Endothelial cell of umbilical vein (primary cell): ENCODE results near the gene PPP1R9A. TPM values are rescaled to one million over a fixed set of nuclear protein-coding genes. Genes with fewer than 3 reads are reported as not detected.

Source experiments
- BruUV-seq: library from RNA; stranded (reverse); fragments of 400-500 nt; replicated peaks from 2 replicates; lab custom pipeline; 2021; lab: Mats Ljungman, UMichigan
- CTCF ChIA-PET: fragments of 300-600, 350-600 bp; sonication (Branson Sonifier 250); formaldehyde crosslinking; loops from one replicate; lab custom pipeline; 2021; ENCODE audit warnings: antibody characterized with exemption, inconsistent platforms; lab: Charles Lee
- POLR2A ChIA-PET: fragments of 300-600, 350-600 bp; sonication (Branson Sonifier 250); formaldehyde crosslinking; loops from one replicate; lab custom pipeline; 2021; ENCODE audit warnings: antibody characterized with exemption, inconsistent platforms; lab: Charles Lee
- DNase-seq: peaks from one replicate; pipeline ENCODE4 v3.0.0-alpha.2; 2011; ENCODE audit warnings: low read depth, low spot score
- FAIRE-seq: peaks from 2 replicates; lab custom pipeline; 2011; peaks lifted over from hg19 to GRCh38; lab: Jason Lieb, UNC
- H2AFZ ChIP-seq: 2 replicates; pipeline ENCODE4 v1.6.0; 2012; ENCODE audit warnings: low read depth, low read length, control low read depth, inconsistent platforms
- H3K27ac ChIP-seq: 2 replicates; pipeline ENCODE4 v1.5.1; 2011; ENCODE audit warnings: low read depth, mild to moderate bottlenecking, control low read depth, low read length, moderate library complexity; ENCODE audit not compliant: insufficient read depth
- H3K27me3 ChIP-seq, 2 experiments: 2 replicates each; pipeline versions ENCODE4 v1.6.0 to v1.6.1; 2011; ENCODE audit warnings: low read length in 2 of 2, mixed read lengths in 1 of 2; ENCODE audit not compliant: control insufficient read depth in 2 of 2, insufficient read depth in 2 of 2
- H3K36me3 ChIP-seq, 2 experiments: 2 replicates in 1 of 2; 3 replicates in 1 of 2; pipeline ENCODE4 v1.5.1; 2011; ENCODE audit warnings: low read length in 2 of 2, mild to moderate bottlenecking in 1 of 2, moderate library complexity in 1 of 2; ENCODE audit not compliant: control insufficient read depth in 2 of 2, insufficient read depth in 2 of 2; ENCODE audit errors: extremely low read depth in 1 of 2
- H3K4me1 ChIP-seq: 3 replicates; pipeline ENCODE4 v1.5.1; 2011; ENCODE audit warnings: mild to moderate bottlenecking, low read length; ENCODE audit not compliant: control insufficient read depth, insufficient read depth; ENCODE audit errors: extremely low read depth
- H3K4me2 ChIP-seq: 2 replicates; pipeline ENCODE4 v1.6.1; 2011; ENCODE audit warnings: low read length, control low read depth, mixed read lengths; ENCODE audit not compliant: insufficient read depth
- H3K4me3 ChIP-seq, 3 experiments: fragments of 200-600 bp in 1 of 3; sonication (generic), shearing (Covaris generic) in 1 of 3; replicated peaks in 1 of 3; 2 replicates each; pipeline ENCODE4 v1.5.1; 2011 to 2016; ENCODE audit warnings: control low read depth in 3 of 3, low read length in 3 of 3, mild to moderate bottlenecking in 2 of 3, inconsistent platforms in 1 of 3, low read depth in 1 of 3, moderate library complexity in 1 of 3; ENCODE audit not compliant: insufficient read depth in 1 of 3
- H3K79me2 ChIP-seq: 2 replicates; pipeline ENCODE4 v1.6.0; 2012; ENCODE audit warnings: low read length, inconsistent platforms; ENCODE audit not compliant: control insufficient read depth, insufficient read depth
- H3K9ac ChIP-seq: replicated peaks from 2 replicates; pipeline ENCODE3; 2011; ENCODE audit warnings: low read length, control low read depth; ENCODE audit not compliant: insufficient read depth; ENCODE audit errors: extremely low read depth
- H3K9me1 ChIP-seq: replicated peaks from 3 replicates; pipeline ENCODE4 v1.6.0; 2011; ENCODE audit warnings: mild to moderate bottlenecking, low read length; ENCODE audit not compliant: control insufficient read depth, insufficient read depth; ENCODE audit errors: extremely low read depth
- H3K9me3 ChIP-seq: replicated peaks from 2 replicates; pipeline ENCODE4 v1.5.1; 2012; ENCODE audit warnings: low read length, inconsistent platforms; ENCODE audit not compliant: control insufficient read depth, insufficient read depth
- H4K20me1 ChIP-seq: replicated peaks from 2 replicates; pipeline ENCODE3; 2011; ENCODE audit warnings: mild to moderate bottlenecking, low read length; ENCODE audit not compliant: control insufficient read depth, insufficient read depth; ENCODE audit errors: extremely low read depth
- EZH2 ChIP-seq: IDR thresholded peaks from 2 replicates; pipeline ENCODE4 v1.6.1; 2012; ENCODE audit warnings: borderline replicate concordance, low read depth, mild to moderate bottlenecking, moderate library complexity, low read length, inconsistent platforms; ENCODE audit not compliant: severe bottlenecking
- FOS ChIP-seq: IDR thresholded peaks from 2 replicates; pipeline ENCODE4 v1.6.1; 2011; ENCODE audit warnings: mild to moderate bottlenecking, low read length, moderate library complexity, borderline replicate concordance; ENCODE audit not compliant: insufficient read depth
- GATA2 ChIP-seq: IDR thresholded peaks from 2 replicates; pipeline ENCODE4 v1.7.0; 2011; ENCODE audit warnings: low read depth, mild to moderate bottlenecking, moderate library complexity, mixed read lengths, low read length; ENCODE audit not compliant: insufficient read length, insufficient read depth
- JUN ChIP-seq: IDR thresholded peaks from 2 replicates; pipeline ENCODE4 v1.6.1; 2011; ENCODE audit warnings: borderline replicate concordance, low read depth; ENCODE audit not compliant: insufficient read length, insufficient read depth
- MYC ChIP-seq: IDR thresholded peaks from one replicate; pipeline ENCODE4 v1.6.1; 2011; ENCODE audit warnings: mild to moderate bottlenecking, low read depth, low read length
- POLR2A ChIP-seq: IDR thresholded peaks from 2 replicates; pipeline ENCODE4 v1.6.1; 2012; ENCODE audit warnings: low read depth, mild to moderate bottlenecking, control low read depth, low read length
- POLR2AphosphoS5 ChIP-seq: IDR thresholded peaks from 2 replicates; pipeline ENCODE4 v1.6.1; 2012; ENCODE audit warnings: low read depth, mild to moderate bottlenecking, control low read depth, low read length, moderate library complexity; ENCODE audit not compliant: insufficient read depth
- dilution Hi-C: fragments of 300-500 bp; cut with MboI; formaldehyde crosslinking; loops from one replicate; pipeline ENCODE4 v1.15.0; 2019; ENCODE audit warnings: low sequenced_read_pairs; ENCODE audit not compliant: extremely low pct_ligation_motif_present
- intact Hi-C: fragments of 100-400 bp; cut with micrococcal nuclease; formaldehyde crosslinking; loops from one replicate; pipeline ENCODE4 v1.10.0; 2022
- polyA plus RNA-seq, 4 experiments: library from polyadenylated mRNA; depleted of rRNA in 3 of 4; stranded (reverse) in 3 of 4; unstranded in 1 of 4; fragments of >200 nt; gene quantifications; 2 replicates each; pipeline versions ENCODE4 v1.2.1 to v1.2.3, GENCODE V29; 2011 to 2012; ENCODE audit warnings: missing spikeins in 1 of 4
- total RNA-seq: library from RNA; stranded (reverse); gene quantifications from 2 replicates; pipeline ENCODE4 v1.2.3, GENCODE V29; 2021
- TF ChIP-seq, protein P1 (sequence below): IDR thresholded peaks from 2 replicates; pipeline ENCODE4 v1.6.1; 2011; ENCODE audit not compliant: insufficient read depth, insufficient read length
- TF ChIP-seq, protein P2 (sequence below), 2 donors: IDR thresholded peaks; 1 replicate in 1 of 2; 2 replicates in 1 of 2; pipeline ENCODE4 v1.5.1; 2011; ENCODE audit warnings: low read length in 2 of 2, mild to moderate bottlenecking in 2 of 2, moderate library complexity in 2 of 2, control low read depth in 1 of 2, inconsistent platforms in 1 of 2, low read depth in 1 of 2; ENCODE audit not compliant: insufficient read depth in 1 of 2; ENCODE audit errors: extremely low read depth in 1 of 2

PPP1R9A gene
- total and polyA plus RNA-seq, 2 donors (not counting 3 experiments of a cell fraction or from before 2014, with no cell fraction given) = 0.50 to 3.0 TPM

DNA sequence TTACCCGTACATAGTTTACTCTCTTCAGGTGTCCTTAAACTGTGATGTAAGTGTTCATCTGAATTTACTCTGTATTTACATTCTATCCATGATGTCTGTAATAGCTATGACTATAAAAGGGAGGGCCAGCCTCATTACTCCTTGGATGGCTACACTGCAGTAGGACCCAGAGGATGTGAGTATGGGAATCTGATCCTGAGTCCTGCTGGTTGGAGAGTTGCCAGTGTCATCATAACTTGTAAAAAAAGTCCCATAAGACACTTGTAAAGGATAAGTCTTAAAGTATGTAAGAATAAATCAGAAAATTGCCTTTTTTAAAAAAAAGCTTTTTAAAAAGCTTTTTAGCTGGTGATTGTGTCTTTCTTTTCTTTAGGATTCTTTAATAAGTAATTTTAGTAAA lies 95.4 kb downstream of the PPP1R9A start:
- no peaks in the 10 kb centered on the region for H4K20me1 ChIP-seq
- H3K79me2 ChIP-seq = no peaks in the 10 kb centered on the region
- H3K4me1 ChIP-seq = peaks cover 11% of the 10 kb centered on the region
- H3K9me1 ChIP-seq = no peaks in the 10 kb centered on the region
- POLR2A ChIA-PET = no interaction called here
- no peak for TF ChIP-seq POLR2A
- CTCF ChIA-PET = interaction anchor here (0.7 to 1.9 kb wide), 2 partner anchors 9 to 13 kb away, joined by 3 to 5 read pairs; no protein-coding TSS in a partner anchor
- no peak overlapping the region for H3K4me2 ChIP-seq
- BruUV-seq = no TSS peak
- H3K4me3 ChIP-seq = no peak overlapping the region
- no peaks in the 10 kb centered on the region for H3K27me3 ChIP-seq
- H3K36me3 ChIP-seq = no peaks in the 10 kb centered on the region
- no peak overlapping the region for H3K9ac ChIP-seq
- intact Hi-C loops (no loop called here), dilution Hi-C loops (no loop called here)
- H2AFZ ChIP-seq = no peak overlapping the region
- peak; percentile 71 for DNase-seq
- FAIRE-seq = peak; percentile 48
- no peaks in the 10 kb centered on the region for H3K9me3 ChIP-seq
- H3K27ac ChIP-seq = no peak overlapping the region

DNA sequence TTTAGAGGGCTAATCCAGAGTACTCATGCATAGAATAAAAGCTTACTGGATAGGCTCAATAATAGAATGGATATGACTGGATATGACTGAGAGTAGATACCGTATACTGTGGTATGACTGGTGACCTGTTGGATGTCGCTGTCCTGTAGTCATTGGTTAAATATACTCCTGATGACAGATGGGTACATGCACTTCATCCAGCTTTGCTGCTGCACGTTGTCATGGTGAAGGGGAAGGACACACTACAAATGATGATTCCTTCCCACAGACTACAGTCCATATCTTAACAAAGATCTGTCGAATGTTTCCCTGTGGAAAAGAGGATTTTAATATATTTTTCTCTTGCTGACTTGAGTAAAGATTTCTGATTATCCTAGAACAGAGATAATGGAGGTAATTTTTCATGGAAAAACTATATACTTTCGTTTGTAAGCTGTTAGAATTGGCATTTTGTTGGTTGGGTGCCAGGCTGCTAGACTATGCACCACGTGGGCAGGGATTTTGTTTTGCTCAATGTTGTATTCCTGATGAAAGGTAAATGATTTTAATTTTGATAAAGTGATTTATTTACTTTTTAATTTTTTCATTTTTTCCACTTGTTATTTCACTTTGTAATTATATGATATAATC lies 97.3 kb downstream of the PPP1R9A start:
- dilution Hi-C loops (no loop called here), intact Hi-C loops (no loop called here)
- DNase-seq (no peak), FAIRE-seq (no peak)
- H3K79me2 ChIP-seq = no peaks in the 10 kb centered on the region
- peaks cover 11% of the 10 kb centered on the region for H3K4me1 ChIP-seq
- no peak overlapping the region for H3K27ac ChIP-seq
- H3K4me2 ChIP-seq = no peak overlapping the region
- H2AFZ ChIP-seq = no peak overlapping the region
- H3K36me3 ChIP-seq = no peaks in the 10 kb centered on the region
- ChIA-PET POLR2A (no interaction called here), CTCF (no interaction called here)
- no peaks in the 10 kb centered on the region for H3K9me3 ChIP-seq
- H4K20me1 ChIP-seq = no peaks in the 10 kb centered on the region
- no peak overlapping the region for H3K4me3 ChIP-seq
- no peak for TF ChIP-seq JUN
- no peak for TF ChIP-seq EZH2
- TF ChIP-seq, protein P1, sequence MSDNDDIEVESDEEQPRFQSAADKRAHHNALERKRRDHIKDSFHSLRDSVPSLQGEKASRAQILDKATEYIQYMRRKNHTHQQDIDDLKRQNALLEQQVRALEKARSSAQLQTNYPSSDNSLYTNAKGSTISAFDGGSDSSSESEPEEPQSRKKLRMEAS = no peak
- TF ChIP-seq MYC = no peak
- no peak for TF ChIP-seq POLR2A
- no peak for TF ChIP-seq GATA2
- TF ChIP-seq, protein P2, sequence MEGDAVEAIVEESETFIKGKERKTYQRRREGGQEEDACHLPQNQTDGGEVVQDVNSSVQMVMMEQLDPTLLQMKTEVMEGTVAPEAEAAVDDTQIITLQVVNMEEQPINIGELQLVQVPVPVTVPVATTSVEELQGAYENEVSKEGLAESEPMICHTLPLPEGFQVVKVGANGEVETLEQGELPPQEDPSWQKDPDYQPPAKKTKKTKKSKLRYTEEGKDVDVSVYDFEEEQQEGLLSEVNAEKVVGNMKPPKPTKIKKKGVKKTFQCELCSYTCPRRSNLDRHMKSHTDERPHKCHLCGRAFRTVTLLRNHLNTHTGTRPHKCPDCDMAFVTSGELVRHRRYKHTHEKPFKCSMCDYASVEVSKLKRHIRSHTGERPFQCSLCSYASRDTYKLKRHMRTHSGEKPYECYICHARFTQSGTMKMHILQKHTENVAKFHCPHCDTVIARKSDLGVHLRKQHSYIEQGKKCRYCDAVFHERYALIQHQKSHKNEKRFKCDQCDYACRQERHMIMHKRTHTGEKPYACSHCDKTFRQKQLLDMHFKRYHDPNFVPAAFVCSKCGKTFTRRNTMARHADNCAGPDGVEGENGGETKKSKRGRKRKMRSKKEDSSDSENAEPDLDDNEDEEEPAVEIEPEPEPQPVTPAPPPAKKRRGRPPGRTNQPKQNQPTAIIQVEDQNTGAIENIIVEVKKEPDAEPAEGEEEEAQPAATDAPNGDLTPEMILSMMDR (IDR thresholded peaks at IDR 0.05; ENCODE audit: extremely low read depth in 1 of 2, insufficient read depth in 1 of 2, low read depth in 1 of 2, low read length in 2 of 2) = no peak
- TF ChIP-seq FOS = no peak
- no peak for TF ChIP-seq POLR2AphosphoS5
- H3K27me3 ChIP-seq = no peaks in the 10 kb centered on the region
- BruUV-seq = no TSS peak
- H3K9me1 ChIP-seq = no peaks in the 10 kb centered on the region
- no peak overlapping the region for H3K9ac ChIP-seq
